NCI-H2196 treated with DMSO at 0.1 percent for 48 hours (cell line): ENCODE measurements around the gene CST3.
"Not testable (repeated sequence)": the region's sequence is repeated elsewhere in the genome, so short reads cannot be mapped to it uniquely, and the experiment has no call there.

Source experiments
- DNase-seq: peaks from one replicate; lab custom pipeline; 2025; ENCODE audit not compliant: unreplicated experiment; lab: John Stamatoyannopoulos, UW

Gene CST3, protein sequence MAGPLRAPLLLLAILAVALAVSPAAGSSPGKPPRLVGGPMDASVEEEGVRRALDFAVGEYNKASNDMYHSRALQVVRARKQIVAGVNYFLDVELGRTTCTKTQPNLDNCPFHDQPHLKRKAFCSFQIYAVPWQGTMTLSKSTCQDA

DNA sequence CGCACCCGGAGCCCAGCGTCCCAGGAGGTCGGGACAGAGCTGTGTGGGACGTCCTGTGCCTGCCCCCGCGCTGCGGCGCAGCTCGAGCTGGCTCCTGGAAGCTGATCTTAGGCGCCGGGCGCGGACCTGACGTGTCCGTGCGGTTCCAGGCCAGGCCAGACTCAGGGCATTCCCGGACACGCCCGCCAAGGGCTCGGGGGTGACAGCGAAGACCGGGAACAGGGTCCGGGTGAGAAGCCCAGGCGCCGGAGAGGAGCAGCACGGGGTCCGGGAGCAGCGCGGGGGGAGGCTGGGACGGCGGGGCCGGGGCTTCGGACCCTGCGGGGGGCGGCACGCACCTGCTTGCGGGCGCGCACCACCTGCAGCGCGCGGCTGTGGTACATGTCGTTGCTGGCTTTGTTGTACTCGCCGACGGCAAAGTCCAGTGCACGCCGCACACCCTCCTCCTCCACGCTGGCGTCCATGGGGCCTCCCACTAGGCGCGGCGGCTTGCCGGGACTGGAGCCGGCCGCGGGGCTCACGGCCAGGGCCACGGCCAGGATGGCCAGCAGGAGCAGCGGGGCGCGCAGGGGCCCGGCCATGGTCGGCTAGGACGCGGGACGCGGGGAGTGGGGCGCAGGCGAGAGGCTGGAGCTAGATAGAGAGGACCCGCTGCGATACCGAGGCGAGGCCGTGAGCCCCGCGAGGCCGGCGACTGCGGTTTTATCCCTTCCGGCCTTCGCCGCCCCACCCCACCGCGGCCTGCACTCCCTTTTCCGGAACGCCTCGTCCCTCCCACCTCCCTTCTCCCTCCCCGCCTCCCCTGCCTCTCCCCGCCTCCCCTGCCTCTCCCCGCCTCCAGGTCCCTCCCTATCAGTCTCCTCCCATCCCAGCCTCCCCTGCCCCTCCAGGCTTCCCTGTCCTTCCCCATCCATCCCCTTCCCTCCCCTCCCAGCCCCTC is at the start of gene CST3:
TSS of gene CST3 (minus strand) at position 674 of the 940 bp plus-strand sequence. CDS start at position 581, 93 bp downstream.
- DNase-seq = peak; percentile 69

DNA sequence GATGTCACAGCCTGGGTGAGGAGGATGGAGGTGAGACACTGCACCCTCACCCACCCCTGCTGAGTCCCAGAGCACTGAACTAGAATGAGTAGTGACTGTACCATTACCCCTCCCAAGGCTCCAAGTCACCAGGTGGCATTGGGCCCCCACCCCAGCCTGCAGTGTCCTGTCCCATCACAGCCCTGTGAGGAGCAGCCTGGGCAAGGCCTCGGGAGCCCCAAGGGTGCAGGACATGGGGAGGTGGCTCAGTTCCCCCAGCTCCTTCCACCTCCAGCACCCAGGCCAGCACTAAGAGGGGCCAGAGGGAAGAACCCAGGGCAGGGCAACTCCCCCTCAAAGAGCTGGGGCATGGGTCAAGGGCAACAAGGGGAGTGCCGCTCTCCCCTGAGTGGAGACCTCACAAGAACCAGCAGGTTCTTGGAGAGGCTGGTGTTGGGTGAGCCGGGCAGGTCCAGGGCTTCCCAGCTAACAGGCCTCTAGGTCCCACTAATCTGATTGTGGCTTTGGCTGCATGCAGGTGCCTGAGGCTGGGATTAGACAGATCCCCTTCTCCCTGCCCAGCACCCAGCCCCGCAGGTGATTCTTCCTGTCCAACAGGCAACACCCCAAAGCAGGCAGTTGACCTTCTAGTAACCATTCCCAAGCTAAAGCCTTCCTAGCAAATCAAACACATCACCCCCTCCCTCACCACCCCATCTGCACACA is 48.4 kb upstream of the CST3 start:
- no peak for DNase-seq

DNA sequence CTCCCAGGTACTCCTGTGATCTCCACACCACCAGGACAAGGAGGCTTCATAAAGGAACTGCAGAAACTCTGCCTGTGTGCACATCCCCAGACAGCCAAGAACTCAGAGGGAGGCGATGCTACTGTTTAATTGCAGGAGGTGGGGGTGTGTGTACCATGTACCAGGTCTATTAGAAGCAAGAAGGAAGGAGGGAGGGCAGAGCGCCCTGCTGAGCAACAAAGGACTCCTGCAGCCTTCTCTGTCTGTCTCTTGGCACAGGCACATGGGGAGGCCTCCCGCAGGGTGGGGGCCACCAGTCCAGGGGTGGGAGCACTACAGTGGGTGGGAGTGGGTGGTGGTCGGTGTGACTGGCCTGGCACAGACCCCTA is 47.8 kb upstream of the CST3 start:
- not testable (repeated sequence) for DNase-seq

DNA sequence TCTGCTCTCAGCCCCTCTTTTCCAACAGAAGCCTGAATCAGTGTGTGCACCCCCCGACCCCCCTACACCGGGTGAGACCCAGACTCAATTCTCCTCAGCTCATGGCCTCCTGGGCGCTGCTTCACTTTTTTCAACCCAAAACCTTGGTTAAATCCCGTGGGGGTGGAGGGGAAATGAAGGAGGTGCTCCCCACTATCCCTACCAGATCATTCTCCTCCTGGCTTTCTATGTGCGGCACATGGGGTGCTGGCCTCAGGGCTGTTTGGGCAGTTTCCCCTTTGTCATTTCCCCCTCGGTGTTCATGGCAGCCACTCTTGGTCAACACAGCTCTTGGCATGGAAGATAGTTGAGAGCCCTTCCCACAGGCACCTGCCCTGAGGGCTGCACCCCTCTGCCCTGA is 46.5 kb upstream of the CST3 start:
- DNase-seq = no peak

DNA sequence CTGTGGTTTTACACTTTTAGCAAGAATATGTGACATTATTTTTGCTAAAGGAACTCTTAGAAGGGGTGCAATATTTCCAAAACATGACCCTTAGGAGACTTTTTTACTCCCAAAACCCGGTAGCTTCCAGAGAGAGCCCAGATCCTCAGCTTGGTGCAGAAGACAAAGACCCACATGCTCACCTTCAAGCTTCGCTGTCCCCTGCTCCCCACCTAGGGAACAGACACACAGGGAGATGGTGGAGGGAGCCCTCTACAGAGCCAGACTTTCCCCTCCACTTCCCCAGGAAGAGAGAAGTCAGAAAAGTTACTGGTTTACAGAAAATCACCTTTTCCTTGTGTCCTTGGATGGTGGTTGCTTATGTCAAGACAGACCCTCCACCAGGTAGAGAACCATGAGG is 46.1 kb upstream of the CST3 start:
- no peak for DNase-seq

DNA sequence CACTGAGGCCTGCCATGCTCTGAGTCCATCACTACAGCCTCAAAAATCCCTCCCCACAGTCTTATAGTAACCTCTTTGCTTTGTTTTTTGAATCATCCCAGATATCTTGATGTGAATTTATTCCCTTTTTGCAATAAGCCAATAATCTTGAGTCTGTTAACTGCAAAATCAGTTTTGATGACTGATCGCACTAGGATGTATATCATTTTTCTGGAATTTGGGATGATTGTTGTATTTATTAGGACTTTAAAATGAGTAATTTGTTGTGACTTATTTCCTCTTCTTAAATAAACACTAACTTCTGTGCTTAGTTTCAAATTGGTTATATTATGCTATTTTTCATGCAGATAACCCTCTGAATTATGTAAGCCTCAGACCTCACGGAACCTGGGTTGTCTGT is 45.5 kb upstream of the CST3 start:
- no peak for DNase-seq

DNA sequence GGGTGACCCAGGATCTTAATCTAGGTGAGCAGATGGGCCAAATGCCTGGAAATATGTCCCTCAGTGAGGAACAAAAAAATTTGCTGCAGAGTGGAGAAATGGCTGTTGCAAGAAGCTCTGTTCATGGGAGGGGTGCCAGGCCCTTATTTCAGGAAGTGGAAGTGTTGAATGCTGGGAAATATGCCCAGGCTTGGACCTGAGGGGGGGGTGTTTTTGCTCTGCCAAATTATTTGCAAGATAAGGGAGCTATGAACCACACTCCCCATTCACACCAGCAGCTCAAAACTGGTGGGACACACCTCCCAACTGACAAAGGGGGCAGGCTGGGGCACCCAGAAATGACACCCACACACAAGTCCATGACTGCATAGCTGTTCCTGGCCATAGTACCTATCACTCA is 42.4 kb upstream of the CST3 start:
- no peak for DNase-seq

DNA sequence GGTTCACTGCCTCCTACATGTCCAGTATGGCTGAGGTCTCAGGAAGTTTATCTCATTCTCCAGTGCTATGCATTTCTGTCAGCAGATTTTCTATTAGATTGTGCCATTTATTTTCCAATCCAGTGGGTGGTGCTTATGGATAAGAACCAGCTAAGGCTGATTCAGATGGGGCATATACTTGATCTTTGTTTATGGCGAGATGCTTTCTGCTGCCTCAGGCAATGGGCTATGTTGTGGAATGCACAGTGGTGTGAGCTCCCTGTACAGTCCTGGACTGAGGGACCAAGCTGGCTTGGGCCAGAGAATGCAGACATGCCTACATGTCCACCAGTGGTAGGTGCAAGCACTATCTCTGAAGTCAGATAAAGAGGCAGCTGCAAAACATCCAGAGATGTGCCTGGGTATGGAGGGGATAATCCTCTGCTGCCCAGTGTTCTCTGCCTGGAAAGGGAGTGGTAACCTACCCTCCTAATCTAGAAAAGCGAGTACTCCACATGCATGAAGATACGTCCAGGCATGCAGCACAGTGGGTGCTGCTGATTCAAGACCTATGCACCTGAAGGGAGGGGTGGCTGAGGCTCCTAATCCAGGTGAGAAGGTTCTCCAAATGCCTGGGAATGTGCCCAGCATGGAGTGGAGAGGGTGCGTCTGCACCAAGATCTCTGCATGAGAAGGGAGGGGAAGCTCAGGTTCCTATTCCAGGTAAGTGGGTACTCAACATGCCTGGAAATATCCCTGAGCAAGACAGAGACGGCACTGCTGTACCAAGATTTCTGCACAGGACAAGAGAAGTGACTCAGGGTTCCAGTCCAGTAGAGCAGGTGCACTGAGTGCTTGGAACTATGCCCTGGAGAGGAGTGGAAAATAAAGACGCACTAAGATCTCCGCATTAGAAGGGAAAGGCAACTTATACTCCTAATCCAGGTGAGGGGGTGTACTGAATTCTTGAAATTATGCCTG is 41.7 kb upstream of the CST3 start:
- DNase-seq = no peak

DNA sequence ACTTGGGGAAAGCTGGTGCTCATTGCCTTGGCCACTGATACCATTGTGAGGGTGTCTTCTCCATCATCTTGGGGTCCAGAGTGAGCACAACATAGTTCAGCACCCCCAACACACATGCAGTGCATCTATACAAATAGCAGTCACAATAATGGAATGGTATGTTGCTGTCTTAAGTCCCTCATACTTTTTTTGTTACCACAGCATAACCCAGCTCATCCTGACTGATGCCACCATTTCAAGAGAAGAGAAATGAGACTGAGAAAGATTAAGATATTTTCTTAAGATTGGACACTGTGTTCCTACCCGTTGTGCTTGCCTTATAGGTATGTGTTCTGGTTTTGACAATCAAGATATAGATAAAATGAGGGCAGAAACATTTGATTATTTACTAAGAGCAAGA is 35.5 kb upstream of the CST3 start:
- DNase-seq = no peak

DNA sequence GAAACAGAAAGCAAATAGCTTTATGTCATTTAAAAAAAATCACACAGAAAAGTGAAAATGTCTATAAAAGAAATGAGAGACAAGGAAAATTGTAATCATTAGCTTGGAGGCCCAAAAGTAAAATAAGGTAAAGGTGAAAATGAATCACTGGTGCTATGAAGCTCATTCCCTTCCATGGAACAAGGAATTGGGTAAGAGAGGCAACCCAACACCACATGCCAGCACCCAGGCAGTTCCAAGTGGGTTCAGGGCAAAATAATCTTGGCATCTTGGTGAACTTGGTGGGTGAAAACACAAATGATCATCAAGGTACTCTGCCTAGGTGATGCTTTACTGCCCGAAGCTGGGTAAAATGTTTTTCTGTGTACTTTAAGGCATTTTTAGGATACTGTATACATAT is 34.4 kb upstream of the CST3 start:
- DNase-seq = no peak

DNA sequence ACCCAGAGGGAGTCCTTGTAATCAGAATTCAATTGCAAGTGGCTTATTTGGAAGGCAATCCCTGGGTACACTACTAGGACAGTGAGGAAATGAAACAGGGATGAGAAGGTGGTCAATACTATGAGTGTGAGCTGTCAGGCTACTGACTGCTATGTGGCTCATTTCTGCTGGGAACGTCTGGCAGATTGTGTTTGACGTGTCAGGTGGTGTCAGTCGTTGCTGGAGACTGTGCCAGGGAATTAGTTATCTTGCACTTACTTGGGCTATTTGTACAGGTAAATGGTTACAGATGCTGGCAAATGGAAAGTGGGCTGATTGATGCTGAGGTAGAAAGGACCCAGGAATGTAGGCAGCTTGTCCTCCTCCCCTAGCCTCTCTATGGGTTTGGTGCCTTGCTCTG is 33.7 kb upstream of the CST3 start:
- no peak for DNase-seq

DNA sequence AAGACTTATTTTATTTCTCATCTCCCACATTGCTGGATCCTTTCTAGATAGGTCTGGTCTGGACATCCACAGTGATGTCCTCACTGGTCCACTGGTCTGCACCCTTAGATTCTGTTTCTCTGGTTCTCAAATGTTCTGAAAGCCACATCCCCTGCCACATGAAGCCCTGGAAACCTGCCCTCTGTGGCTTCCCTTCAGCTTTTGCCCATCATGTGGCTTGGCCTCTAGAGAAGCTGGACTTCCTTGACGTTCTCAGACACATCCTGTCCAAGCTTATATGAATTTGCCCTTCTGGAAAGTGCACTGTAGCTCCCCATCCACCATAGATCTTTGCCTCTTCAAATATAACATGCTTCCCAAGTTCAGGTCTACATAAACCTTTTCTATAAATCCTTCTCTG is 32.6 kb upstream of the CST3 start:
- no peak for DNase-seq

DNA sequence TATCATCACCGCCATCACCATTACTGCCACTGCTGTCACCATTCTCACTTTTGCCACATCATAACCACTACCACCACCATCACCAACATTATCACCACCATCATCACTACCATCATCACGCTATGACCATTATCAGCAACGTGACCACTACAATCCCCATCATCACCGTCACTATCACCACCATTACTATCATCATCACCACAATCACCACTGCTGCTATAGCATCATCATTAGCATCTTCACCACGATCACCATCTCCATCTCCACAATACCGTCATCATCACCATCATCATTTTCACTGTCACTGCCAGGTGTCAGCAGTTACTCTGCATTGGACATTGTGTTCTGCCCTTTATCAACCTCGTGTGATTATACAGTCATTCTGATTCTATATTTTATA is 32.1 kb upstream of the CST3 start:
- DNase-seq = no peak

DNA sequence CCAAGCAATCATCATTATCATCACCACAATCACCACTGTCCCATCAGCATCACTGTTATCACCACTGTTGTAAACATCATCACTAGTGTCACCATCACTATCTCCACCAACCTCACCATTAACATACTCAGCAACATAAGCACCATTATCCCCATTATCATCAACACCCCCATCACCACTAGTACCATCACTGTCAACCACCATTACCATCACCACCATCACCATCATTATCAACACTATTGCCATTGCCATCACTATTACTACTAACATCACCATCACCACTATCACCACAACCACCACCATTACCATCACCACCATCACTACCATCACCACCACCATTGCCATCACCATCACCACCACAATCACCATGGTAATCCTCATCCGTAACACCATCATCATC is 31.6 kb upstream of the CST3 start:
- DNase-seq = no peak

DNA sequence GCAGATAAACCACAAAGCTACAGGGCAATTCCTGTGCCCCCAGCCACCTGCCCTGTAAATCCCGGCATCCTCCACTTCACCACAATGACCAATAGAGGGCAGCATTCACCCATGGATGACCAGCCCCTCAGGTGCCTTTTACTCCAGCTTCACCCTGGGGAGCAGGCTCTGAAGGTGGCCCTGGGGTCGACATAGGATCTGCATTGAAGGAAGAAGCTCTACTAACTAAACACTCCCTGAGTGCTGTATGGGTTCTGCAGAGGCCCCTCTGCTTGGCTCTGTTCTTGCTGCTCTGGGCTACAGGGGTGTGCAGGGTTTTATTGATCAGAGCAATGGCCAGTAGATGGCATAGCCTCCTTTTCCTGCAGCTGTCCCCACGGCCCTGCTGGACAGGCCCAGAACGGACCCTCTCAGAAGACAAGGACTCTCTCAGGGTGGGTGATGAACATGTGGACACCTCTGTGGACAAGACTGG is 30.8 kb upstream of the CST3 start:
- DNase-seq = peak; percentile 25

DNA sequence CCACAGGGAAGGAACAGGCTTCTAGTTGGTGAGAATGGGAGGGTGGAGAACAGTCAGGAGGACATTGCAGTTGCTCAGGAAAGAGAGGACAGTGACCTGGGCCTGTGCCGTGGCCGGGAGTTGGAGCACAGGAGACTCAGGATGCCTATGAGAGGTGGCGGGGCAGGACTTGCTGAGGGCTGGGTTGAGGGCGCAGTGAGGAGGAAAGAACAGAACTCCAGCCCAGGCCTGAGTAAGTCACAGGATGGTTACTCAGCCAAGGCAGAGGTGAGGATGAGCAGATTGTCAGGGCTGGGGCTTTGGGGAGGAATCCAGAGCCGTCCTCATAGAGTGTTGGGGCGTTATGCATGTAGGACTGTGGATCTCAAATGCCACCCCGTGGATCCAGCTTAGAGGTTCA is 29.9 kb upstream of the CST3 start:
- no peak for DNase-seq

DNA sequence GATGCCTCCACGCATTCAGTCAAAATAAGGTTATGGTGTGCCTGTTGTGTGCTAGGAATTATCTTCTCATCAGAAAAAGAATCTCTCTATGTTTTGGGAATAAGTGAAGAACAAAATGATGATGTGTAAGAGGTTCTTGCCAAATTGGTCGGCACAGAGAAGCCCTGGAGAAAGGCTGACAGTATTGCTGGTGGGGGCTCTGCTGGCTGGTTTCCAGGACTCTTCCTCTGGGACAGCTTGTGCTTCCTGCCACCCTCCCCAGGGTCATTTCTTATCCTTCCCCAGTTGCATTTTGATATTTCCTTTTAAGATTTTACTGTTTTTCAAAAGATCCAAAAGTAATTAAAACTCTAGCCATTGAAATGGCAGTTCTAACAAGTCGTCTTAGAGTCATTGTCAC is 28.9 kb upstream of the CST3 start:
- no peak for DNase-seq

DNA sequence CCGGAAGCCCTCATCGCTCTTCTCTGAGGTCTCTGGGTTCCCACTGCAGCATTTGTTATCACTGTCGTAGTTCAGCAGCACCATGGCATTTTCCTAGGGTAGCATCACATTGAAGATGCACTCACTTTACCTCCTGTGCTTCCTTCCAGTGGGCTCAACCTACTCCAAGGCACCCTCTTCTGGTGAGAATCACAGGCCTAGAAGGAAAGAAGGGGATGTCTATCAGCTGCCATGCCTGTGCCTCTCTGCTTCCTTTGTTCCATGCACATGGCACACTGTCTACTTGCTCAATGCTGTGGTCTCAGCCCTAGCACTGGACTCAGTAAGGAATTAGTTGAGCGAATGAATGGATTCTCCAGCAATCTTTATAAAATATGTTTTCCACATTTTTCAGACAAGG is 28.4 kb upstream of the CST3 start:
- DNase-seq = no peak

DNA sequence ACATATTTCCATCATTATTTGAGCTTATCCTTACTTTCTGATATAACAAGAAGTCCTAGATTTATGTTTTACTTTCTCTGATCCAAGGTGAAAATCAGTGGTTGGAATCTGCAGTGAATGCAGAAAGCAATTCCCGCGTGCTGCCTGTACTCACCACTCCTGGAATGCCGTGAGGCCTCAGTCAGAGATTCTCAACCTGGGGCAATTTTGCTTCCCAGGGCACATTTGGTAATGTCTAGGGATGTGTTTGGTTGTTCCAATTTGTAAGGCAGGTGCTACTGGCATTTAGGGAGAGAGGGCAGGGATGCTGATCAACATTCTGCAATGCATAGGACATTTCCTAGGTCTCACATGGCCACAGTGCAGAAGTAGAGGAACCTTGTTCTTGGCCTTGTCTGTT is 27.2 kb upstream of the CST3 start:
- DNase-seq = no peak

DNA sequence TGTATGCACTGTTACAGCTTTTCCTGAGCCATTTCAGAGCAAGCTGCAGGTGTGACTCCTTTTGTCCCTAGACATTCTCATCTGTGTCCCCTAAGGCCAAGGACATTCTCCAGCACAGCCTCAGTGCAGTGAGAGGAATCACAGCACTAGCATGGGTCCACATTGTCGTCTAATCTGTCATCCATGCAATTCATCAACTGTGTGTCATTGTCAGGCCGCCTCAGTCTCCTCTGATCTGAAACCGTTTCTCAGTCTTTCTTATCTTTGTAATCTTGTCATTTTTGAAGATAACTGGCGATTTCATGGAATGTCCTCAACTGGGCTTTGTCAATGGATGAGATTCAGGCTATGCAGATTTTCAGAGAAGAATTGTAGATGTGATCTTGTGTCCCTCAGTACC is 26.3 kb upstream of the CST3 start:
- not testable (repeated sequence) for DNase-seq

DNA sequence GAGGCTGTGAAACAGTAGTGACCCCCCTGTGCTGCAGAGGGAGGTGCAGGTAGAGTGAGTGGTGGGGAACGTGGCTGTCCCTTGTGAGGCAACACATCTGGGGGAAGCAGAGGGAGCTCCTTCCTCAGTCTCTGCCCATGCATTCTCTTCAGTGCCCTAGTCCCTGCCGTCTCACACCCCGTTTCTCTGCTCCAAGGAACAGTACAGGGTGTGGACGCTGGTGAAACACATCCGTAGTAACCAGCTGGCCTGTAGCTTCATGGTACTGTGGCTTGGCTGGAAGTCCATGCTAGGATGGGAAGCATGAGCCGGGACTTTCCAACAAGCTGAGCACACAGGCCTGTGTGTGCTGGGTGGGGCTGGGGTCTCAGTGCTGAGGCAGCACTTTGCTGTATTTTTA is 25.4 kb upstream of the CST3 start:
- DNase-seq = no peak
